Hepatocyte (in vitro differentiated cells): ENCODE measurements around the gene KHDRBS2.

Experiments used
- EZH2 ChIP-seq: fragments of 200-600 bp; sonication (generic); IDR thresholded peaks from 2 replicates; pipeline ENCODE4 v1.6.1; 2016; ENCODE audit warnings: antibody characterized with exemption, mild to moderate bottlenecking, borderline replicate concordance
- EZH2phosphoT487 ChIP-seq: fragments of 200-600 bp; sonication (generic); IDR thresholded peaks from one replicate; pipeline ENCODE4 v1.6.1; 2018; ENCODE audit warnings: antibody characterized with exemption, mild to moderate bottlenecking, low read depth, moderate library complexity; ENCODE audit not compliant: unreplicated experiment, severe bottlenecking
- TF ChIP-seq, protein P1 (sequence below): fragments of 200-600 bp; sonication (generic); IDR thresholded peaks from 2 replicates; pipeline ENCODE4 v1.5.1; 2016; ENCODE audit warnings: antibody characterized with exemption, mild to moderate bottlenecking; ENCODE audit not compliant: poor library complexity

DNA sequence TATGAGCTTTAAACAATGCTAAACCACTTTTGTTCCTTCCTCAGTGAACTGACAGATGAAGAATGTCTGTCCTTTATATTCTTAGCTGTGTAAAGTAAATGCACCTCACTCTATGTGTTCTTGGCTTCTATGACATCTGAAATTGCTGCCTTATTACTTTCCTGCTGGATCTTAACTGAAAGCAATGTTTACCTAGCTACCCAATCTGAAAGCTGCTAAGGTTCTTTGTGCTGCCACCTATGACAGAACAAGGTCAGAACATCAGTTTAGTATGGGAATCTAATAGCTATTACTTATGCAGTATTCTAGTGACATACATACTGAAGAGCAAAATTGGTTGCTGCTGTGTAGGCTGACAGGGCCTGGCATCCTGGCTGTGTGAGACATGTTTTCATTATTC, 444.1 kb downstream of the KHDRBS2 start:
- TF ChIP-seq, protein P1, sequence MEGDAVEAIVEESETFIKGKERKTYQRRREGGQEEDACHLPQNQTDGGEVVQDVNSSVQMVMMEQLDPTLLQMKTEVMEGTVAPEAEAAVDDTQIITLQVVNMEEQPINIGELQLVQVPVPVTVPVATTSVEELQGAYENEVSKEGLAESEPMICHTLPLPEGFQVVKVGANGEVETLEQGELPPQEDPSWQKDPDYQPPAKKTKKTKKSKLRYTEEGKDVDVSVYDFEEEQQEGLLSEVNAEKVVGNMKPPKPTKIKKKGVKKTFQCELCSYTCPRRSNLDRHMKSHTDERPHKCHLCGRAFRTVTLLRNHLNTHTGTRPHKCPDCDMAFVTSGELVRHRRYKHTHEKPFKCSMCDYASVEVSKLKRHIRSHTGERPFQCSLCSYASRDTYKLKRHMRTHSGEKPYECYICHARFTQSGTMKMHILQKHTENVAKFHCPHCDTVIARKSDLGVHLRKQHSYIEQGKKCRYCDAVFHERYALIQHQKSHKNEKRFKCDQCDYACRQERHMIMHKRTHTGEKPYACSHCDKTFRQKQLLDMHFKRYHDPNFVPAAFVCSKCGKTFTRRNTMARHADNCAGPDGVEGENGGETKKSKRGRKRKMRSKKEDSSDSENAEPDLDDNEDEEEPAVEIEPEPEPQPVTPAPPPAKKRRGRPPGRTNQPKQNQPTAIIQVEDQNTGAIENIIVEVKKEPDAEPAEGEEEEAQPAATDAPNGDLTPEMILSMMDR, result no peak
- no peak for TF ChIP-seq EZH2
- no peak for TF ChIP-seq EZH2phosphoT487
